Gastrocnemius medialis (tissue), 4 donors: ENCODE data around the gene ACTC1.

ENCODE experiments used
- POLR2A ChIP-seq, 2 donors: fragments of 450-650 bp; IDR thresholded peaks; one replicate each; pipeline ENCODE4 v1.6.1; 2017; ENCODE audit warnings: antibody characterized with exemption in 2 of 2, mild to moderate bottlenecking in 2 of 2, moderate library complexity in 2 of 2
- TF ChIP-seq, protein P1 (sequence below), 5 experiments: fragments of 450-650 bp in 3 of 5; fragments of 200-600 bp in 2 of 5; sonication (generic) in 2 of 5; IDR thresholded peaks in 4 of 5; conservative IDR thresholded peaks in 1 of 5; 1 replicate in 4 of 5; 2 replicates in 1 of 5; pipeline ENCODE4 v1.5.1; 2016 to 2019; ENCODE audit warnings: antibody characterized with exemption in 5 of 5, mild to moderate bottlenecking in 3 of 5, moderate library complexity in 3 of 5

DNA sequence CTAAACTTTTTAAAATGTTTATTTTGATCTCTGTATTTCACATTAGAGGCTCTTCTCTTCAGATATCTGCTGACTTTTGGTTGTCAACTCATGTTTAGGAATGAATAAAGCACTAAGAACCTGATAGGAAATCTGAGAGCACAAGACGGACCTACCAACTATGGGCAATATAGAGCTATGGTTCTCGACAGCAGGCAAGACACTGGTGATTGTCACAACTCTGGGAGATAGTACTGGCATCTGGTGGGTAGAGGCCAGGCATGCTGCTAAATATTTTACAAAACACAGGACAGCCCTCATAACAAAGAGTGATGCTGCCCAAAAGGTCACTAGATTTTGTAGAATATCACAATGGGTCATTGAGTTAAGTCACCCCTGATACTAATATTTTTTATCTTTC, 23.0 kb downstream of the ACTC1 start:
- TF ChIP-seq, protein P1, sequence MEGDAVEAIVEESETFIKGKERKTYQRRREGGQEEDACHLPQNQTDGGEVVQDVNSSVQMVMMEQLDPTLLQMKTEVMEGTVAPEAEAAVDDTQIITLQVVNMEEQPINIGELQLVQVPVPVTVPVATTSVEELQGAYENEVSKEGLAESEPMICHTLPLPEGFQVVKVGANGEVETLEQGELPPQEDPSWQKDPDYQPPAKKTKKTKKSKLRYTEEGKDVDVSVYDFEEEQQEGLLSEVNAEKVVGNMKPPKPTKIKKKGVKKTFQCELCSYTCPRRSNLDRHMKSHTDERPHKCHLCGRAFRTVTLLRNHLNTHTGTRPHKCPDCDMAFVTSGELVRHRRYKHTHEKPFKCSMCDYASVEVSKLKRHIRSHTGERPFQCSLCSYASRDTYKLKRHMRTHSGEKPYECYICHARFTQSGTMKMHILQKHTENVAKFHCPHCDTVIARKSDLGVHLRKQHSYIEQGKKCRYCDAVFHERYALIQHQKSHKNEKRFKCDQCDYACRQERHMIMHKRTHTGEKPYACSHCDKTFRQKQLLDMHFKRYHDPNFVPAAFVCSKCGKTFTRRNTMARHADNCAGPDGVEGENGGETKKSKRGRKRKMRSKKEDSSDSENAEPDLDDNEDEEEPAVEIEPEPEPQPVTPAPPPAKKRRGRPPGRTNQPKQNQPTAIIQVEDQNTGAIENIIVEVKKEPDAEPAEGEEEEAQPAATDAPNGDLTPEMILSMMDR (IDR thresholded peaks at IDR 0.05 in 4 of 5, conservative IDR thresholded peaks at IDR 0.05 in 1 of 5): no peak
- no peak for TF ChIP-seq POLR2A (IDR thresholded peaks at IDR 0.05)
